ENCODE results near the gene ABR.

Gene ABR

DNA sequence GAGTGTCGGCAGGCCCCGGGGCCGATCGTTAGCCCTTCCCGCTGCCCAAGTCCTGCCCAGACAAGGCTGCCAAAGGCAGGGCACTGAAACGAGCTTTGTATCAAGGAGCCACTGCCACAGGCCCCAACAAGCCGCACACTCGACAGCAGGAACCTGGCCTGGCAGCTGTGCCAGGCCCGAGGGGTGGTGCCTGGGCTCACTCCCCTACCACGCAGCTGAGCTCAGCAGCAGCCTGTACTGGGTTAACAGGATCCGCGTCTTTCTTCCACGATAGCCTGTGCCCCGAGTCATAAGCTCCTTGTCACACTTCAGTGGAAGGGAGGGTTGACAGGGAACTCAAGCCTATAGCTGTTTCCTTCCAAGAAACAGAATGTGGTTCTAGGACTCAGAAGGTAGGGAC is 87.9 kb downstream of the ABR start:
- no peak for TF ChIP-seq CTCF (IDR thresholded peaks at IDR 0.05; ENCODE audit: control insufficient read depth, extremely low read depth, insufficient read depth)
- no peak for DNase-seq (ENCODE audit: low read depth)

DNA sequence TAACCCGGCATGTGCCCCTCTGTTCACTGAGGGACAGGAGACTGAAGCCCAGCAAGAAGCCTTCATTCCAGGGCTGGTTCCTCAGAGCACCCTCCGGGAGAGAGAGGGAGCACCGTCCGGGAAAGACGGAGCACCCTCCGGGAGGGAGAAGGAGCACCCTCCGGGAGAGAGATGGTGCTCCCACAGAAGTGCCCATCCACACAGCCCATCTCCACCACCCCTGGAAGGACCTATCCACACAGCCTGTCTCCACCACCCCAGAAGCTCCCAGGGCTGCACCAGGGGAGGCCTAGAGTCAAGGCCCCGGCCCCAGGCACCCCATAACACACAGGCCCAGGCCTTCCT is 88.6 kb downstream of the ABR start:
- no peak overlapping the region for H3K4me3 ChIP-seq (ENCODE audit: low read depth, low read length)
- no peak for TF ChIP-seq CTCF (IDR thresholded peaks at IDR 0.05; ENCODE audit: control insufficient read depth, extremely low read depth, insufficient read depth)
- no peak for DNase-seq (ENCODE audit: low read depth)

More for the DNA sequence above, 87.9 kb downstream of the ABR start:
- H3K4me3 ChIP-seq (ENCODE audit: low read depth, low read length): no peak overlapping the region

DNA sequence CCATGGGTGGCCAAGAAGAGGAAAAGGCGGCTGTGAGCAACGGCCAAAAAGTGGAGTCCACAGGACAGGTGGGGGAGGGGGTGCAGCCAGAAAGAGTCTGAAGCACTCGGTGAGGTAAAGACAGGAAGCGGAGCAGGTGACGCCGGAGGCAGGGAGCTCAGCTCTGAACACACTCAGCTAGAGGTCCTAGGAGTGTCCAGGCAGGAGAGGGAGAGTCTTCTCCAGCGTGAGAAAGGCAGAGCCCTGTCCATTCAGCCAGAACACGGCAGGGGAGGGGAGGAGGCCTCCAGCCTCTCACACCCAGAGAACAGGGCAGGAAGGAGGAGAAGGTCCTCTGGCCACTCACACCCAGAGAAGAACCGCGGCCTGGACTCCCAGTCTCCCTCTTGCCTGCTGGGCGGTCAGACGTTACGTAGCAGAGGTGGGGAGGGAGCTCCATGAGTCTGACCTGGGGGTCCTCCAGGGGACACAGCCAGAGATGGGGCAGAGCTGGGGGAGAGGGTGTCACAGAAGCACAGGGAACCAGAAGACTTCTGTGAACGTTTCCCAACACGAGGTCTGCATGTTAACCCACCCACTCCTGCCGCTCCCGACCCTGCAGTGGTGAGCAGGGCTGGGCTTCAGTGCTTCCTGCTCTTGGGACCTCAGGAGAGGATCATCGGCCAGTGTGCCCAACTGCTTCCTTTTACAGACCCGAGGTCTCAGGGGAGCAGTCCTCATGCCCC is 89.2 kb downstream of the ABR start:
- DNase-seq (ENCODE audit: low read depth): no peak
- no peak overlapping the region for H3K4me3 ChIP-seq (ENCODE audit: low read depth, low read length)
- no peak for TF ChIP-seq CTCF (IDR thresholded peaks at IDR 0.05; ENCODE audit: control insufficient read depth, extremely low read depth, insufficient read depth)

GRCh38 chr17:1089915-1090314 is 89.9 kb downstream of the ABR start:
- no peak overlapping the region for H3K4me3 ChIP-seq (ENCODE audit: low read depth, low read length)
- no peak for TF ChIP-seq CTCF (IDR thresholded peaks at IDR 0.05; ENCODE audit: control insufficient read depth, extremely low read depth, insufficient read depth)
- no peak for DNase-seq (ENCODE audit: low read depth)

DNA sequence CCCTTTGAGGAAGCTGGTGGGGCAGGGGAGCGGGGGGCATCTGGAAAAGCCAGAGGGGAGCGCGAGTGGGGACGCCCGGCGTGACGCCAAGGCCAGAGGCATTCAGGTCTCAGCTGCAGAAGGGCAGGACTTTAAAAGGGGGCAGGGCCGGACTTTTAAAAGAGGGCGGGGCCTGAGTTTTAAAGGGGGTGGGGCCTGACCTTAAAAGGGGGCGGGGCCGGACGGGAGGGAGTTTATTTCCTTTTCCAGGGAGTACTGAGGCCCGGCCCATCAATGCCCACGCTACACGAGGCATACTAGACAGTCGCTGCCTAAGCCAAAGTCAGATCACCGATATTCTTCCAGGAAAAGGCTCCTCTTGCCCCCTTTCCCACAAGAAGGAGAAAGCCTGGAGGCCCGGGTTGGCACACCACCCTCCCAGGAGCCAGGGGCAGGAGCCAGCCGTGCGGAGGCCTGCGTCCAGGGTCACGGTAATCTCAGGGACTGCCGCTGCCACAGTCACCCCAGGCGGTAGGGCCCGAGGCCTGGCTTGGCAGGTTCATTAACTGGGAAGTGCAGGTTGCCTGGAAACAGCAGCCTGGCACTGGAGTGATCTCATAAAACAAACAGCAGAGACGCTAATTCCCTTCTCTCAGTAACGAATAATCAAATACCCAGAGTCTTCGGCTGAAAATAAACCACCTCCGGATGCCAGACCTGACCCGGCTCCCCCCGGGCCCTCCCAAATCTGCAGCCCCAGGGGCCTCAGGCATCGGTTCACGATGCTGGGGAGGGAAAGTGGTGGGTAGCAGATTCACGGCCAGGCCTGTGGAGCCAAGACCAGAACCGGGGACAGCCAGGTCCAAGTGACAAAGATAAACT is 92.2 kb downstream of the ABR start:
- peak; percentile 92 for DNase-seq (ENCODE audit: low read depth)
- peak overlapping the region; percentile 43 for H3K4me3 ChIP-seq (ENCODE audit: low read depth, low read length)
- TF ChIP-seq CTCF (IDR thresholded peaks at IDR 0.05; ENCODE audit: control insufficient read depth, extremely low read depth, insufficient read depth): no peak

- H3K4me3 ChIP-seq (ENCODE audit: low read depth, low read length): no peak overlapping the region
- TF ChIP-seq CTCF (IDR thresholded peaks at IDR 0.05; ENCODE audit: control insufficient read depth, extremely low read depth, insufficient read depth): no peak
- DNase-seq (ENCODE audit: low read depth): no peak
Measured at GRCh38 chr17:1083451-1084187, 96.2 kb downstream of the ABR start.

All from LNCaP clone FGC (cell line).